Activated CD4-positive, alpha-beta T cell treated with anti-CD3 and anti-CD28 coated beads, Interleukin-2, amount 10 ng/mL, durations not matched to agents 24 days and 14 days (primary cell): Measurements from ENCODE around the gene STC2. TPM values are rescaled to one million over a fixed set of nuclear protein-coding genes. Genes with fewer than 3 reads are reported as not detected.

Experiments used
- DNase-seq: peaks from one replicate; pipeline ENCODE4 v3.0.0; 2022
- H3K27ac Mint-ChIP-seq: one replicate; pipeline ENCODE4 v1.8.0; 2022; ENCODE audit warnings: mild to moderate bottlenecking, mixed read lengths
- H3K27me3 Mint-ChIP-seq: one replicate; pipeline ENCODE4 v1.8.0; 2022; ENCODE audit warnings: mixed read lengths
- H3K36me3 Mint-ChIP-seq: one replicate; pipeline ENCODE4 v1.8.0; 2022; ENCODE audit warnings: low read depth, mild to moderate bottlenecking, mixed read lengths
- H3K4me1 Mint-ChIP-seq: one replicate; pipeline ENCODE4 v1.8.0; 2021; ENCODE audit warnings: mixed read lengths
- H3K4me3 Mint-ChIP-seq: one replicate; pipeline ENCODE4 v1.8.0; 2022; ENCODE audit warnings: mild to moderate bottlenecking, moderate library complexity, mixed read lengths
- H3K9me3 Mint-ChIP-seq: one replicate; pipeline ENCODE4 v1.8.0; 2021; ENCODE audit warnings: mixed read lengths
- intact Hi-C: fragments of 100-400 bp; cut with micrococcal nuclease; formaldehyde crosslinking; loops from one replicate; pipeline ENCODE4 v1.15.1; 2023
- total RNA-seq: library from RNA; stranded (reverse); gene quantifications from 2 replicates; pipeline ENCODE4 v1.2.3, GENCODE V29; 2022

Gene STC2
- total RNA-seq, 1 donor from 2014 or later: 41.0 TPM

DNA sequence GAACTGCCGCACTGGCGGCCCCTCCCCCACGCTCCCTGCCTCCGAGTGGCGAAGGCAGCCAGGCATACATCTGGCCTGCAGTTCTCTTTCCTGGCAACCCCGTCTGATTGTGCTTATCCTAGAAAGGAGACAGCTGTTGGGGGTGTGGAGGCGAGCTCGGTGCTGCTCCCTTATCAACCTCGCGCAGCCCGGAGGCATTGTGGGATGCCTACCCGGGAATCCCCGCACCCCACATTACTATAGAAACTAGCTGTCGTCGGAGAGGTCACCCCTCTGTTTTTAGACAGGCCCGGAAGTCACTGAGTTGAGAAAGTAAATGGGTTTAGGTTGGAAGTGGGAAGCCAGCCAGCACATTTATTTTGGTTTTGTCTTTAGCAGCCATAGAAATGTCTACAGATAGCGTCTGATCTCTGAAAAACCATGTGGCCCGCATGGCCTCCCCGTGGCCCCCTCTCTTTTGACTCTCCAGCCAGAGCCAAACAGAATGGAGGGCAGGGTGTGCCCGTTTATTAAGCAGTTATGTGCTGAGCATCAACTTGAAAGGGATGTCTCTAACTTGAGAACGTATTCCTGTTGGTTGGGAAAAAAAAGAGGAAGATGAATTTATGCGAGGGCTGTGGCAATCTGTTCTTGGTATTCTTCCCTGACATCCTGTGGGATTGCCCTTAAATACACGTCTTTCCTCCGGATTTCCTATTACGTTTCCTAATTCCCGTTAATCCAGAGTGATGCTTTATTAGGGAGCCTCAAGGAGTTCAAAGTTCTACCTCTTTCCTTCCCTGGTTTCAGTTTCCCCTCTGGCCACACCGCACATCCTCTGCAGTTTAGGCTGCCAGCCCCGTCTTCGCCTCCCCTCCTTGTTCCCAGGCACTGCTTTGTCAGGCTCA, 3.9 kb downstream of the STC2 start:
- Mint-ChIP-seq H3K4me3 (peak overlapping the region; percentile 99), H3K27ac (peak overlapping the region; percentile 39), H3K27me3 (no peaks in the 10 kb centered on the region), H3K4me1 (peaks cover 38% of the 10 kb centered on the region), H3K9me3 (no peaks in the 10 kb centered on the region), H3K36me3 (peaks cover 77% of the 10 kb centered on the region)
- intact Hi-C loops: loop anchor here (5.0 kb wide), 2 partner anchors 547 to 563 kb away; partner anchors contain the start of gene CPEB4
- DNase-seq: peak; percentile 77

DNA sequence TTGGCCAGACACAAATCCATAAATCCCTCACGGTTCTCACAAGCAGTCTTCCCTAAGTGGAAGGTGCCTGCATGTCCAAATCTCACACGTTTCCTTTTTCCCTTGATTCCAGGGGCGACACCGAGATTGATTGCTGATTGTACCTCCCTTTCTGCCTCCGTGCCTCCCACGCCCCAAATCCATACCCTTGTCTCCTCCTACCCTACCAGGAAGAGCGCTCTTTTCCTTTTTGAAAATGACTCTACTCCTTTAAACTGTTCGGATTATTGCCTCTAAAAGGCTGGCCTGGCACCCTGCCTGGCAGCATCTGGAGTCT, 4.5 kb downstream of the STC2 start:
- no peaks in the 10 kb centered on the region for H3K27me3 Mint-ChIP-seq
- H3K4me1 Mint-ChIP-seq: peaks cover 35% of the 10 kb centered on the region
- intact Hi-C loops: no loop called here
- peaks cover 78% of the 10 kb centered on the region for H3K36me3 Mint-ChIP-seq
- no peaks in the 10 kb centered on the region for H3K9me3 Mint-ChIP-seq
- H3K4me3 Mint-ChIP-seq: peak overlapping the region; percentile 99
- DNase-seq: no peak
- peak overlapping the region; percentile 39 for H3K27ac Mint-ChIP-seq

DNA sequence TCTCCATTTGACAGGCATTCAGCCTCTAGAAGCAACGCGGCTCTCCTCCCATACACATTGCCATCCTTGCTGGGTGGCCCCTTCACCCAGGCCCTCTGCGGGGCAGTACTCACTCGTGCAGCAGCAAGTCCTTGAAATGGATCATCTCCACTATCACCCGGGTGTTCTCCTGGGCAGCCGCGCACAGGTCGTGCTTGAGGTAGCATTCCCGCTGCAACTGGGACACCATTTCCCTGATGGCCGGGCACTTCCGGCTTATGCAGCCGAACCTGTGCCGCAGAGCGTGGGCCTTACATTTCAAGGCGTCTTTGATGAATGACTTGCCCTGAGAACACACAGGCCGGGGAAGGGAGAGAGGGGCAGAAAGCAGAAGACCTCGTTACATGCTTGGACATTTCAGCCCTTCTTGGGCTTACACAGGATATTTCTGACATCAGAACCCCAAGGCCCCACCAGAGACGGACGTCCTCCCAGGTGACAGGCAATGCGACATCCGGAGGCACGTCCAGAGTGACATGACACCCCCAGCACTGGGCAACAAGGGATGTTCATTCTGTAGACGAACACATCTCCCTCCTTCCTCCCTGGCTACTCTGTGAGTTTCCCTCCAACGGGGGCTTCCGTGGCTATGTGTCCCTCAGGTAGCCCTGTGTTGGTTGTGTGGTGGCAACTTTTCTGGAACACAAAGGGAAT, 5.0 kb downstream of the STC2 start:
- no peaks in the 10 kb centered on the region for H3K27me3 Mint-ChIP-seq
- intact Hi-C loops: no loop called here

DNA sequence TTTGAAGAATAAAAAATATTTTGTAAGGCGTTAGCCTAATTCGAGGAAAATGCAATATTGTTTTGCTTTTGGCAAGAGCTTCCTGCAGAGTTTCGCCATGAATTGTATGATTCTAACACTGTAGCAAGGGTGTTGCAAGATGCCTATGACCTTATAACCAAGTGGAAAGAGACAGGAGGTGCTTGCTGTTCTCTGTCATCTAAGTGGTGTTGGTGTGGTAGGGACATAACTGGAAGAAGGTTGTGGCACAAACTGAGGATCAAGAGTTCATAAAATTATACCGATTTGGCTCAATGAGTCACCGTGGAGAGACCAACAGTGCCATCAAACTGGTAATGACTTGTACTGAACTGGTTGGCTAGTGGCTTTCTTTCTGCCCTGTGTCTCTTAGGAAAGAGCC, 6.3 kb downstream of the STC2 start:
- Mint-ChIP-seq H3K4me3 (no peak overlapping the region), H3K4me1 (peaks cover 31% of the 10 kb centered on the region), H3K27ac (no peak overlapping the region), H3K36me3 (peaks cover 87% of the 10 kb centered on the region), H3K27me3 (no peaks in the 10 kb centered on the region), H3K9me3 (no peaks in the 10 kb centered on the region)
- DNase-seq: no peak
- intact Hi-C loops: no loop called here

More for the DNA sequence above, 5.0 kb downstream of the STC2 start:
- no peaks in the 10 kb centered on the region for H3K9me3 Mint-ChIP-seq
- DNase-seq: no peak
- H3K27ac Mint-ChIP-seq: no peak overlapping the region
- no peak overlapping the region for H3K4me3 Mint-ChIP-seq
- H3K4me1 Mint-ChIP-seq: peaks cover 33% of the 10 kb centered on the region
- H3K36me3 Mint-ChIP-seq: peaks cover 80% of the 10 kb centered on the region

DNA sequence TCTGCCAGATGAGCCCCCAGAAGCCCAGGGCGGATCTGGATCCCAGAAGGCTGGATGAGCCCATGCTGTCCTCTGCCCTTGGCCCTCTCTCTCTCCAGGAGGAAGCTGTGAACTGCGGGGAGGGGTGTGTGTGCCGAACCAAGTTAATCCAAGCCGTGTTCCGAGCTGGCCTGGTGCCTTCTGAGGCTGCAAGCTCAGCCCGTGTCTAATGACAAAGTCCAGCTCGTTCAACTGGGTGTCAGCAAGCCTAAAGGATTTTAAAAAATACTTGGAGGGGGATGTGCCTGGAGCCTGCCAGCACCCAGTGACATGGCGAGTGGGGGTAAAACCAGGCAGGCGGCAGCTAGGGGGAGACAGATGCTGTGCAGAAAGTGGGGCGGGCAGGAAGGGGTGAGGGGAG, 8.0 kb downstream of the STC2 start:
- no peaks in the 10 kb centered on the region for H3K9me3 Mint-ChIP-seq
- H3K27ac Mint-ChIP-seq: no peak overlapping the region
- peaks cover 86% of the 10 kb centered on the region for H3K36me3 Mint-ChIP-seq
- no peak overlapping the region for H3K4me3 Mint-ChIP-seq
- intact Hi-C loops: no loop called here
- no peak for DNase-seq
- no peaks in the 10 kb centered on the region for H3K27me3 Mint-ChIP-seq
- H3K4me1 Mint-ChIP-seq: peaks cover 20% of the 10 kb centered on the region

DNA sequence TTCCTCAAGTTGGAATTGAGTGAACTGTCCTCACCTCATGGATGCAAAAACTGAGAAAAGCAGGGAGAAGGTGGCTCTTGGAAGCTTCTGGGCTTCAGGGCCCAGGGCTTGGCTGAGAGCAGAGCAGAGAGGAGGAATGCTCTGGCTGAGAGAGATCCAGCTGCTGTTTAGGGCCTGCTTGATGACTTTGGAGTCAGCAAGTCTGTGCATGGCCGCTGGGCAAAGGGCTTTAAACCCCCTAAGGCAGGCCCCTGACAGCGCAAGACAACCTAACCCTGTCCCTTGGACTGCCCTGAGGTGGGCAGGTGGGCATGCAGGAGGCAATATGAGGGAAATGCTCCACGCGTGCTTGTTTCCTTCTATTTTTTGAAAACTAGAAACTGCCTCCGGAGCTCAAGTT, 8.6 kb downstream of the STC2 start:
- no peak overlapping the region for H3K27ac Mint-ChIP-seq
- peaks cover 84% of the 10 kb centered on the region for H3K36me3 Mint-ChIP-seq
- no peaks in the 10 kb centered on the region for H3K27me3 Mint-ChIP-seq
- peaks cover 13% of the 10 kb centered on the region for H3K4me1 Mint-ChIP-seq
- no peak overlapping the region for H3K4me3 Mint-ChIP-seq
- H3K9me3 Mint-ChIP-seq: no peaks in the 10 kb centered on the region
- intact Hi-C loops: no loop called here
- DNase-seq: no peak

DNA sequence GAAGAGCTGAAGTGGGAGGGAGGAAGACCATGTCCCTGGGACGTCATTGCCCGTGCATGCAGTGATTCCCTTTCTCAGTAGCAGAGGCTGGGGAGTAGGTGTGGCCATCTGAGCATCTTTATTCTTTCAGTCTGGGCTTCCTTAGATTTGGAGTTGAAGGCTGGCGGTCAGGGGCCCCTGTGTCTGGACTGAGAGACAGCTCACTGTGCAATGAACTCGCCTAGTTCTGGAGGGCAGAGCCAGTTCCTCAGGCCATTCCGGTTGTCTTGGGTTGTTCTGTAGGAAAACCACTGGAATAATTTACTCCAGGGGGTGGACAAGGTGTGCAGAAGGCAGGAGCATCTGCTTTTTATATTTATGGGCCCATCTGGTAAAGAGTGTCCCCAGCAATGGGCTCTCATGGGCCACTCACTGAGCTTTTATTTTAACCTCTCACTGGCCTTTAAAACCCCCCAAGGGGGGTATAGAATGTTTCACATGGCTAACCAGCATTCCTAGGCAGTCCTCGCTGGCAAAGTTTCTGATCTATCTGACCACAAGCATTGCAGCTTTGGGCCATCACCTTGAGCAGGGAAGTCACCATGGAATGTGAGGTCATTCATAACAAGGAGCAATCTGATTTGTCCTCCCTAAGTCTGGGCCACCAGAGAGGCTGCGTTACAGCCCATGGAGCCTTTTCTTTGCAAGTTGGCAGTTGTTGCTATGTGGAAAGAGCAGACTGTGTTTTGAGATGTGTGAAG, 9.2 kb downstream of the STC2 start:
- no peak overlapping the region for H3K27ac Mint-ChIP-seq
- H3K27me3 Mint-ChIP-seq: no peaks in the 10 kb centered on the region
- H3K36me3 Mint-ChIP-seq: peaks cover 83% of the 10 kb centered on the region
- no peak for DNase-seq
- intact Hi-C loops: no loop called here
- no peak overlapping the region for H3K4me3 Mint-ChIP-seq
- H3K4me1 Mint-ChIP-seq: peaks cover 8% of the 10 kb centered on the region
- H3K9me3 Mint-ChIP-seq: no peaks in the 10 kb centered on the region

DNA sequence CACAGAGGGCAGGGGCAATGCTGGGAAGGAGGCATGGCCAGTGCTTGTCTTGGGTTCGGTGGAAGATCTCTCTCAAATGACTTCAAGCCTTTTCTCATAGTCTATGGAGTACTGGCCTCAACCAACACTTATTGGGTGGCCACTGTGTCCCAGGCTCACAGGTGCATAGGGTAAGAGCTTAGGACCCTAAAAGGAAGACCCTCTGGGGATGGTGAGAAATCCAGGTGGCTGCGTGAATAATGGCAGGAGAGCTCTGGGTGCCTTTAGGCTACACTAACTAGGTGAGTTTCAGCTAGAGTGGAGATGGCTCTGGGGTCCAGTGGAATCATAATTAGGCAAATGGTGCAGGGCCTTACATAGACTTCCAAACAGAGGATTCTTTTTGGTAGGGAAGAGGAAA, 9.9 kb downstream of the STC2 start:
- Mint-ChIP-seq H3K36me3 (peaks cover 77% of the 10 kb centered on the region), H3K9me3 (no peaks in the 10 kb centered on the region), H3K4me3 (no peak overlapping the region), H3K4me1 (peaks cover 4% of the 10 kb centered on the region), H3K27ac (no peak overlapping the region), H3K27me3 (no peaks in the 10 kb centered on the region)
- DNase-seq: no peak
- intact Hi-C loops: no loop called here

DNA sequence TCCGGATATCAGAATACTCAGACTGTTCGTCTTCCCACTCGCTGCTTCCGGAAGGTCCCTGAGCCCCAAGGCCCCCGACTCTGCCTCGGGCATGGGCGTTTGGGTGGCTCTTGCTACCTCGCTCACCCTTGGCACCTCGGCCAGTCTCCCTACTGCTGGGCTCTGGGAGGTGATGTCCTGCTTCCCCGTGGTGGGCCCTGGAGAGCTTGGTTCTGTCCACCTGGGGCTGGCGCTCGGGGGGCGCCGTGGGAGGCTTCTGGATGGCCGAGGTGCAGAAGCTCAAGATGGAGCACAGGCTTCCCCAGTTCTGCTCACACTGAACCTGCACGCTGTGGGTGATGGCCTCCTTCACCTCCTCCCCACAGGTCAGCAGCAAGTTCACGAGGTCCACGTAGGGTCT, 10.4 kb downstream of the STC2 start:
- H3K4me1 Mint-ChIP-seq: peaks cover 4% of the 10 kb centered on the region

DNA sequence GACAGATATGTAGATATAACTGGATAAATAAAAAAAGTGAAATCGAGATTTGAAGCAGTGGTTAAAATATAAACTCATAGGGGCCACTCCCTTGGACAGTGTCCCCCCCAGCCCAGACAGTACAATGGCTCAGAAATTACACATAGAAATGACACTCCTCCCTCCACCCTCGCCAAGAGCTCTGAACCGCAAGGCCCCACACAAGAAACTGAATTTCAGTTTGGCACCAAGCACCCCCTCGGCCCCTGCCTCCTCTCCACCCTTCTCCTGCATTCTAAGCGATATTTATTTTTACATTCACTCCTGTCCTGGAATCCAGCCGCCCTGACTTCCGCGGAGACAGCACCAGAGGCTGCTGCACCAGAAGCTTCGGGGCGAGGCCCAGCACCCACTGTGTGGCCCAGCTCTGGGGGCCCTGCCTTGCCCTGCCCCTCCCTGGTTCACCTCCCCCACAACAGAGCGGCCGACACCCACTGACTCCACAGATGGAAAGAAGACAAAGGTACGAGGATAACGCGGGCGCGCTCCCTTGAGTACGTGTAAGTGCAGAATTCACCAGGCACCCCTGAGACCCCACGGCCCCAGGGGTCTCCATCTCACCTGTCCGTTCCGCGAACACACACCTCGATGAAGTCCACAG, 11.0 kb downstream of the STC2 start:
- no peaks in the 10 kb centered on the region for H3K27me3 Mint-ChIP-seq
- no peak for DNase-seq
- H3K27ac Mint-ChIP-seq: no peak overlapping the region
- H3K9me3 Mint-ChIP-seq: no peaks in the 10 kb centered on the region
- H3K4me3 Mint-ChIP-seq: no peak overlapping the region
- H3K4me1 Mint-ChIP-seq: peaks cover 4% of the 10 kb centered on the region
- H3K36me3 Mint-ChIP-seq: peaks cover 67% of the 10 kb centered on the region
- intact Hi-C loops: no loop called here

More for the DNA sequence above, 10.4 kb downstream of the STC2 start:
- no peaks in the 10 kb centered on the region for H3K27me3 Mint-ChIP-seq
- peaks cover 74% of the 10 kb centered on the region for H3K36me3 Mint-ChIP-seq
- no peaks in the 10 kb centered on the region for H3K9me3 Mint-ChIP-seq
- no peak overlapping the region for H3K4me3 Mint-ChIP-seq
- intact Hi-C loops: no loop called here
- H3K27ac Mint-ChIP-seq: no peak overlapping the region
- no peak for DNase-seq

DNA sequence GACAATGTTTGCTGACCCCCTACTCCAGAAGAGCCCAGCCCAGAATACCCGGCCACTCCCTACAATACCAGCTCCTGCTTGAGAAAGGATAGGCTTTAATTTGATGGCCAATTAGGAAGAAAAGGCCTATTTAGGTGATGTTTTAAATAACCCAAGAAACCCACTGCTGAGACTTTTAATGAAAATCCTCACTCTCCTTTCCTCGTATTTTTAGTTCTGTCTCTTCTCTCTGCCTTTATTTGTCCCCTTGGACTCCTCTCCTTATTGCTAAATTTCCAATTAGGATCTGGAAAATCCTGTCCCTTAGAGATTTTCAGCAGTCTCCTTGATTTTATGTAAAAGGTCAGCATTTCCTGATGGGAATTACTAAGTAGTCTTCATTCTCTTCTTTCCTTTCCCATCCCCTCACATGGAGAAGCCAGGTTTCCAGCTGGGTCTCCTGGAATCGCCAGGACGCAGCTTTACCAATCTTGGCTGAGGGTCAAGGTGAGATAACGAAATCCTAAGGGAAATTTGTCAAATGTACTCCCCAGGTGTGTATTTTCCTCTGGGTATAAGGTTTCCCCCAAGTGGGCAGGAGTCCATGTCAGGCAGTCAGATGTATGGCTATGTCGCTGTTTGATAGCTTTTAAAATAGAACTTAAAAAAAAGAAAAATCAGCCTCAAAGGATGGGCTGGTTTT, 11.7 kb downstream of the STC2 start:
- Mint-ChIP-seq H3K4me3 (no peak overlapping the region), H3K27ac (no peak overlapping the region), H3K9me3 (no peaks in the 10 kb centered on the region), H3K36me3 (peaks cover 63% of the 10 kb centered on the region), H3K27me3 (no peaks in the 10 kb centered on the region), H3K4me1 (peaks cover 4% of the 10 kb centered on the region)
- intact Hi-C loops: no loop called here
- no peak for DNase-seq

DNA sequence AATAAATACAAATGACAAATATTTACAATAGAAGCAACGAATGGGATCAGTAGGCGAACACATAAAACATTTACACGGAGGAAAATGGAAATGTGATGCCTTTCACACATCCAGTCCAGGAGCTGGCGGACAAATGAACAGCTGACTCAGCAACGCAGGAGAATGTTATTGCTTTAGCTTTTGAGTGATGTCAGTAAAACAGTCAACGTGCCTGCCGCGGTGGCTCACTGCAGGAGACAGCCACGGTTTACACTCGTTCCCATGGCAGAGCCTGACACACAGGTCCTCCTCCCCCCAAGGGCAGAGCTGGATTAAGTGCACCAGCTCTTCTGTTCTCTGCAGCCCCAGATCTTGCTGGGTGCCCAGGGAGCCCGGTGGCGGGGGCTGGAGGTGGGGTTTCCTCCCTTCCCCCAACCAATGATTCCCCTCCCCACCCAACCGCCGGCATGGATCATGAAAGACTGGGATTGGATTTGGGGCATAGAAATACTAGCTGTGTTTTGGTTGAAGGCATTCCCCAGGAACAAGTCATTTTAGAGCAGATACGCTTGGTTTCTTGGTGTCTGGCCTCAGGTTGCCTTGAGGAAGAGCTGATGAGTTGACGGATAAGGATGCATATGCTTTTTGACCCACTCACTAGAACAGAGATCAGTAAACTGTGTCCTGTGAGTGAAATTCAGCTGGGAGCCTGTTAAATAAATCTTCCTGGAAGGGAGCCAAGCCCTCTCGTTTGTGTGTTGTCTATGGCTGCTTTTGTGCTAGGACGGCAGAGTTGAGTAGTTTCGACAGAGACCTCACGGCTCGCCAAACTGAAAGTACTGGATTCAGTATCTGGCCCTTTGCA, 12.5 kb downstream of the STC2 start:
- Mint-ChIP-seq H3K4me1 (peaks cover 4% of the 10 kb centered on the region), H3K27me3 (peaks cover 2% of the 10 kb centered on the region), H3K9me3 (no peaks in the 10 kb centered on the region), H3K4me3 (no peak overlapping the region), H3K36me3 (peaks cover 57% of the 10 kb centered on the region), H3K27ac (no peak overlapping the region)
- intact Hi-C loops: no loop called here
- DNase-seq: no peak
